DMS 273 (cell line): ENCODE results near the gene PKMYT1.
A peak's percentile ranks its signal among the peaks of the same experiment; 100 is the strongest.

Experiments
- DNase-seq: peaks from one replicate; lab custom pipeline; 2025; ENCODE audit not compliant: unreplicated experiment; lab: John Stamatoyannopoulos, UW

Gene PKMYT1

GRCh38 chr16:2974319-2975056 is 5.8 kb downstream of the PKMYT1 start:
- no peak for DNase-seq

GRCh38 chr16:2973605-2974318 is 6.5 kb downstream of the PKMYT1 start:
- DNase-seq = no peak

GRCh38 chr16:2973093-2973492 is 7.2 kb downstream of the PKMYT1 start:
- peak; percentile 38 for DNase-seq

GRCh38 chr16:2971985-2972784 is 8.1 kb downstream of the PKMYT1 start:
- DNase-seq = peak; percentile 64

- DNase-seq = no peak
Measured at GRCh38 chr16:2971134-2971984, 8.9 kb downstream of the PKMYT1 start.

- DNase-seq = no peak
Measured at GRCh38 chr16:2970563-2970962, 9.7 kb downstream of the PKMYT1 start.

GRCh38 chr16:2969545-2970521 is 10.4 kb downstream of the PKMYT1 start:
- peak; percentile 91 for DNase-seq

GRCh38 chr16:2968738-2969544 is 11.3 kb downstream of the PKMYT1 start, which contains the start of gene PAQR4:
PAQR4 (plus strand) TSS chr16:2969348; CDS start chr16:2969675, 327 bp downstream.
- peak; percentile 97 for DNase-seq

- peak; percentile 69 for DNase-seq
Measured at GRCh38 chr16:2968368-2968737, 11.9 kb downstream of the PKMYT1 start.

GRCh38 chr16:2967721-2968161 is 12.5 kb downstream of the PKMYT1 start:
- DNase-seq = no peak

GRCh38 chr16:2967211-2967631 is 13.0 kb downstream of the PKMYT1 start:
- no peak for DNase-seq

- no peak for DNase-seq
Measured at GRCh38 chr16:2966808-2967191, 13.4 kb downstream of the PKMYT1 start.

- DNase-seq = no peak
Measured at GRCh38 chr16:2966043-2966807, 14.0 kb downstream of the PKMYT1 start.

- DNase-seq = peak; percentile 94
Measured at GRCh38 chr16:2964475-2965336, 15.5 kb downstream of the PKMYT1 start.

- peak; percentile 94 for DNase-seq
Measured at GRCh38 chr16:2963723-2964474, 16.3 kb downstream of the PKMYT1 start, which contains the start of gene KREMEN2. KREMEN2 (plus strand) TSS chr16:2964275; CDS start chr16:2964521, 246 bp downstream.

GRCh38 chr16:2963074-2963722 is 17.0 kb downstream of the PKMYT1 start:
- DNase-seq = no peak
